HepG2 (cell line): ENCODE measurements around the gene PNPLA8. TPM values are rescaled to one million over a fixed set of nuclear protein-coding genes. Genes with fewer than 3 reads are reported as not detected.
A peak's percentile ranks its signal among the peaks of the same experiment; 100 is the strongest.

Experiments
- ATAC-seq: fragments of 200-7000 bp; cut with Tn5 transposase; 3 replicates; pipeline ENCODE4 v1.9.1; 2020; ENCODE audit warnings: mild to moderate bottlenecking, moderate library complexity
- BruUV-seq: library from RNA; stranded (reverse); fragments of 400-500 nt; replicated peaks from 2 replicates; lab custom pipeline; 2021; lab: Mats Ljungman, UMichigan
- CTCF ChIA-PET: fragments of 300-600 bp; formaldehyde crosslinking; extraction: SDS; loops from one replicate; lab custom pipeline; 2021; ENCODE audit warnings: low total read pairs, inconsistent platforms, low intra/inter-chr PET ratio; lab: Yijun Ruan, JAX
- POLR2A ChIA-PET: fragments of 350-600 bp; sonication (Branson Sonifier 250); formaldehyde crosslinking; loops from one replicate; lab custom pipeline; 2020; ENCODE audit warnings: antibody characterized with exemption, inconsistent platforms; lab: Yijun Ruan, JAX
- DNase-seq: peaks from one replicate; pipeline ENCODE4 v3.0.0-alpha.2; 2015; ENCODE audit warnings: low spot score
- FAIRE-seq: peaks from 3 replicates; lab custom pipeline; 2011; peaks lifted over from hg19 to GRCh38; lab: Jason Lieb, UNC
- H2AFZ ChIP-seq: one replicate; pipeline ENCODE4 v1.6.1; 2011; ENCODE audit warnings: low read length, inconsistent platforms
- H3K27ac ChIP-seq: fragments of 300-600 bp; 3 replicates; pipeline ENCODE4 v1.8.0; 2011; ENCODE audit warnings: mixed run types, mild to moderate bottlenecking, mixed read lengths, low read length, inconsistent platforms; ENCODE audit not compliant: insufficient read depth; ENCODE audit errors: extremely low read length
- H3K27me3 ChIP-seq, 2 experiments: fragments of 200-600 bp in 1 of 2; 2 replicates in 1 of 2; 3 replicates in 1 of 2; pipeline versions ENCODE4 v1.6.0 to v1.8.0; 2011; ENCODE audit warnings: low read length in 2 of 2, mild to moderate bottlenecking in 2 of 2, moderate library complexity in 2 of 2, inconsistent platforms in 1 of 2; ENCODE audit not compliant: insufficient read depth in 2 of 2, control insufficient read depth in 1 of 2
- H3K36me3 ChIP-seq, 2 experiments: fragments of 200-600 bp in 1 of 2; replicated peaks in 1 of 2; 2 replicates in 1 of 2; 3 replicates in 1 of 2; pipeline versions ENCODE4 v1.5.1 to v1.8.0; 2011; ENCODE audit warnings: low read length in 2 of 2, inconsistent platforms in 1 of 2; ENCODE audit not compliant: insufficient read depth in 2 of 2, control insufficient read depth in 1 of 2
- H3K4me1 ChIP-seq: 2 replicates; pipeline ENCODE4 v1.5.1; 2012; ENCODE audit warnings: low read length, inconsistent platforms; ENCODE audit not compliant: insufficient read depth
- H3K4me2 ChIP-seq: 2 replicates; pipeline ENCODE4 v1.6.0; 2011; ENCODE audit warnings: low read depth, low read length, inconsistent platforms
- H3K4me3 ChIP-seq, 3 experiments: fragments of 200-600 bp in 1 of 3; sonication (generic), shearing (Covaris generic) in 1 of 3; replicated peaks in 1 of 3; 2 replicates each; pipeline ENCODE4 v1.5.1; 2011 to 2016; ENCODE audit warnings: low read length in 3 of 3, inconsistent platforms in 2 of 3, low read depth in 2 of 3, mild to moderate bottlenecking in 2 of 3, control low read depth in 1 of 3, mixed read lengths in 1 of 3; ENCODE audit not compliant: insufficient read depth in 1 of 3
- H3K79me2 ChIP-seq: one replicate; pipeline ENCODE4 v1.6.1; 2011; ENCODE audit warnings: low read length, inconsistent platforms; ENCODE audit not compliant: insufficient read depth
- H3K9ac ChIP-seq: 2 replicates; pipeline ENCODE4 v1.6.0; 2011; ENCODE audit warnings: mild to moderate bottlenecking, low read depth, low read length, inconsistent platforms; ENCODE audit not compliant: insufficient read depth
- H3K9me3 ChIP-seq: 2 replicates; pipeline ENCODE4 v1.5.1; 2012; ENCODE audit warnings: mild to moderate bottlenecking, low read length
- H4K20me1 ChIP-seq: 2 replicates; pipeline ENCODE4 v1.6.0; 2011; ENCODE audit warnings: inconsistent platforms, mild to moderate bottlenecking, low read length, moderate library complexity; ENCODE audit not compliant: insufficient read depth
- CENPBD1 ChIP-seq: sonication (generic); formaldehyde crosslinking; IDR thresholded peaks from 2 replicates; pipeline ENCODE4 v1.8.0; 2022; ENCODE audit warnings: missing genetic modification reagents, low read depth, mild to moderate bottlenecking, borderline replicate concordance
- ESRRA ChIP-seq: sonication (generic); formaldehyde crosslinking; IDR thresholded peaks from 2 replicates; pipeline ENCODE4 v1.5.1; 2020; ENCODE audit warnings: mild to moderate bottlenecking, low read depth, missing genetic modification reagents
- HCFC1 ChIP-seq: fragments of 150-350 bp; IDR thresholded peaks from 2 replicates; pipeline ENCODE4 v1.6.1; 2014; ENCODE audit warnings: low read depth, low read length
- KLF6 ChIP-seq: IDR thresholded peaks from 2 replicates; pipeline ENCODE4 v1.8.0; 2016; ENCODE audit warnings: missing biosample characterization, missing genetic modification reagents
- MAFF ChIP-seq: IDR thresholded peaks from 2 replicates; pipeline ENCODE4 v1.6.1; 2011; ENCODE audit warnings: low read depth, low read length, improper control_type of control experiment
- MAFK ChIP-seq, 2 experiments: IDR thresholded peaks in 1 of 2; conservative IDR thresholded peaks in 1 of 2; 2 replicates each; pipeline ENCODE4 v1.6.1; 2011; ENCODE audit warnings: improper control_type of control experiment in 2 of 2, low read length in 2 of 2
- ZNF225 ChIP-seq: sonication (generic); formaldehyde crosslinking; IDR thresholded peaks from 2 replicates; pipeline ENCODE4 v1.4.0; 2020; ENCODE audit warnings: mild to moderate bottlenecking, missing genetic modification reagents
- ZNF264 ChIP-seq: sonication (generic); formaldehyde crosslinking; IDR thresholded peaks from 2 replicates; pipeline ENCODE4 v1.4.0; 2020; ENCODE audit warnings: missing genetic modification reagents
- ZNF550 ChIP-seq: sonication (generic); formaldehyde crosslinking; IDR thresholded peaks from 2 replicates; pipeline ENCODE4 v1.4.0; 2020; ENCODE audit warnings: mild to moderate bottlenecking, missing genetic modification reagents, borderline replicate concordance
- WGBS: methylation state at CpG from one replicate; pipeline ENCODE4 v1.1.6; 2017; ENCODE audit warnings: low lambda C conversion rate; 5-methylcytosine and 5-hydroxymethylcytosine counted together
- in situ Hi-C: cut with HindIII; loops from 2 replicates; pipeline ENCODE4 v1.10.0; 2017; ENCODE audit warnings: low pct_unique_long_range_greater_than_20kb; ENCODE audit not compliant: extremely low pct_ligation_motif_present
- intact Hi-C: fragments of 100-400 bp; cut with micrococcal nuclease; formaldehyde crosslinking; loops from one replicate; pipeline ENCODE4 v1.10.0; 2022; ENCODE audit not compliant: unreplicated experiment
- polyA plus RNA-seq, 8 experiments: library from polyadenylated mRNA; depleted of rRNA in 3 of 8; stranded (reverse) in 7 of 8; unstranded in 1 of 8; fragments of >200 nt; fragmentation: Illumina TruSeq in 4 of 8; extraction: Trizol in 4 of 8; gene quantifications; 2 replicates each; pipeline versions ENCODE4 v1.2.1 to v1.2.3, GENCODE V29; 2011 to 2016; ENCODE audit warnings: low read depth in 4 of 8, missing spikeins in 1 of 8, mixed read lengths in 1 of 8; ENCODE audit not compliant: insufficient read depth in 1 of 8
- total RNA-seq, 5 experiments: library from RNA; depleted of rRNA; stranded (reverse); fragments of >200 nt; fragmentation: Illumina TruSeq; extraction: Trizol; gene quantifications; 2 replicates each; pipeline ENCODE4 v1.2.3, GENCODE V29; 2016; ENCODE audit warnings: low read depth in 1 of 5

PNPLA8 gene
- total and polyA plus RNA-seq, 2 of the 13 experiments (the other 11 are each of a cell fraction or from before 2014, with no cell fraction given): 6.3 to 11.4 TPM

- peak; percentile 42; the same call in 1 of the 2 replicates for TF ChIP-seq MAFF
- TF ChIP-seq MAFK (conservative IDR thresholded peaks at IDR 0.05 in 1 of 2, IDR thresholded peaks at IDR 0.05 in 1 of 2; ENCODE audit: low read length in 2 of 2): peak; percentile 32 to 40; a peak in 3 of 4 replicates
- no peak for TF ChIP-seq CENPBD1 (CRISPR knock-in tag)
- TF ChIP-seq ZNF550: no peak
- no peak for TF ChIP-seq ESRRA (CRISPR knock-in tag)
- BruUV-seq: no TSS peak
- ChIA-PET CTCF (no interaction called here), POLR2A (interaction anchor here (1.3 kb wide), 1 partner anchor 47 kb away, joined by 4 read pairs; the partner anchor contains the start of genes DNAJB9 and THAP5)
- ATAC-seq (no peak), DNase-seq (no peak), FAIRE-seq (no peak)
- Histone ChIP-seq H3K36me3 (peaks cover 0 to 6% of the 10 kb centered on the region in 2 experiments; a peak in 2 of 5 replicates), H3K27ac (no peak overlapping the region), H3K27me3 (no peaks in the 10 kb centered on the region; a peak in 1 of 5 replicates), H3K4me2 (peak overlapping the region; percentile 78), H3K4me1 (peaks cover 34% of the 10 kb centered on the region), H3K9me3 (no peaks in the 10 kb centered on the region), H2AFZ (no peak overlapping the region), H4K20me1 (no peaks in the 10 kb centered on the region; the same call in 1 of the 2 replicates), H3K79me2 (peaks cover 16% of the 10 kb centered on the region), H3K9ac (no peak overlapping the region), H3K4me3 (no peak overlapping the region)
- 92% methylated on average over 2 of the region's 2 CpGs for WGBS
- in situ Hi-C loops: no loop called here
- intact Hi-C loops: no loop called here
These were observed 3.2 kb downstream of the PNPLA8 start for GRCh38 chr7:108522780-108523179.

- no peak overlapping the region for H3K4me3 ChIP-seq
- in situ Hi-C loops (no loop called here), intact Hi-C loops (no loop called here)
- no peak overlapping the region for H3K4me2 ChIP-seq
- CTCF ChIA-PET: no interaction called here
- no peak overlapping the region for H3K9ac ChIP-seq
- H3K27ac ChIP-seq: no peak overlapping the region
- 100% methylated on average over 3 of the region's 3 CpGs for WGBS
- no peak for FAIRE-seq
- peaks cover 7% of the 10 kb centered on the region for H3K79me2 ChIP-seq
- no peak overlapping the region for H2AFZ ChIP-seq
- peaks cover 0 to 20% of the 10 kb centered on the region in 2 experiments; a peak in 3 of 5 replicates for H3K36me3 ChIP-seq
- peaks cover 7% of the 10 kb centered on the region for H3K4me1 ChIP-seq
- H3K9me3 ChIP-seq: no peaks in the 10 kb centered on the region
- no peak for ATAC-seq
- TF ChIP-seq HCFC1: no peak
- peak; percentile 90 for TF ChIP-seq ZNF264 (CRISPR knock-in tag)
- TF ChIP-seq ZNF225 (CRISPR knock-in tag): no peak
- TF ChIP-seq KLF6 (CRISPR knock-in tag): no peak
- TF ChIP-seq, all 625 proteins: peak for 1
- no peaks in the 10 kb centered on the region for H3K27me3 ChIP-seq
- POLR2A ChIA-PET: no interaction called here
- BruUV-seq: no TSS peak
- no peaks in the 10 kb centered on the region for H4K20me1 ChIP-seq
- DNase-seq: no peak
These were observed 8.0 kb downstream of the PNPLA8 start for GRCh38 chr7:108517951-108518350.
